ENCODE results near the gene SBF2.
"Not testable (repeated sequence)": the region's sequence is repeated elsewhere in the genome, so short reads cannot be mapped to it uniquely, and the experiment has no call there.

SBF2 gene

GRCh38 chr11:10160350-10160749 lies 133.7 kb downstream of the SBF2 start:
- no peak for DNase-seq

- DNase-seq = no peak
Observed at GRCh38 chr11:10158461-10158860, 135.6 kb downstream of the SBF2 start.

- DNase-seq = no peak
Observed at GRCh38 chr11:10155793-10156490, 138.1 kb downstream of the SBF2 start.

GRCh38 chr11:10150800-10151199 lies 143.2 kb downstream of the SBF2 start:
- DNase-seq = no peak

GRCh38 chr11:10149553-10149952 lies 144.5 kb downstream of the SBF2 start:
- DNase-seq = no peak

GRCh38 chr11:10147195-10147594 lies 146.8 kb downstream of the SBF2 start:
- DNase-seq = no peak

GRCh38 chr11:10144954-10145353 lies 149.1 kb downstream of the SBF2 start:
- no peak for DNase-seq

GRCh38 chr11:10139656-10140055 lies 154.4 kb downstream of the SBF2 start:
- no peak for DNase-seq

- DNase-seq = no peak
Observed at GRCh38 chr11:10139143-10139542, 154.9 kb downstream of the SBF2 start.

GRCh38 chr11:10134975-10135481 lies 159.0 kb downstream of the SBF2 start:
- no peak for DNase-seq

GRCh38 chr11:10134226-10134625 lies 159.8 kb downstream of the SBF2 start:
- DNase-seq = not testable (repeated sequence)

GRCh38 chr11:10133251-10133650 lies 160.8 kb downstream of the SBF2 start:
- not testable (repeated sequence) for DNase-seq

- DNase-seq = no peak
Observed at GRCh38 chr11:10130875-10131274, 163.1 kb downstream of the SBF2 start.

GRCh38 chr11:10129184-10129583 lies 164.8 kb downstream of the SBF2 start:
- not testable (repeated sequence) for DNase-seq

- DNase-seq = no peak
Observed at GRCh38 chr11:10125522-10126133, 168.4 kb downstream of the SBF2 start.

- no peak for DNase-seq
Observed at GRCh38 chr11:10122326-10123197, 171.5 kb downstream of the SBF2 start.

GRCh38 chr11:10118865-10119264 lies 175.2 kb downstream of the SBF2 start:
- DNase-seq = no peak

GRCh38 chr11:10117709-10118351 lies 176.2 kb downstream of the SBF2 start:
- DNase-seq = no peak

GRCh38 chr11:10116588-10116987 lies 177.4 kb downstream of the SBF2 start:
- no peak for DNase-seq

- DNase-seq = no peak
Observed at GRCh38 chr11:10114593-10115404, 179.2 kb downstream of the SBF2 start.

- DNase-seq = no peak
Observed at GRCh38 chr11:10113852-10114251, 180.2 kb downstream of the SBF2 start.

GRCh38 chr11:10109806-10110205 lies 184.2 kb downstream of the SBF2 start:
- DNase-seq = no peak
